OCI-LY1 (cell line): ENCODE results near the gene TAB3.

Source experiments
- H2AFZ ChIP-seq: fragments of 200-600 bp; sonication (generic), shearing (Covaris generic); 2 replicates; pipeline ENCODE4 v1.6.0; 2014; ENCODE audit warnings: antibody characterized with exemption, mild to moderate bottlenecking, low read length
- H3F3A ChIP-seq: fragments of 200-600 bp; sonication (generic), shearing (Covaris generic); 2 replicates; pipeline ENCODE4 v1.6.0; 2014; ENCODE audit warnings: mild to moderate bottlenecking, antibody characterized with exemption, low read length, moderate library complexity; ENCODE audit not compliant: insufficient read depth
- H3K27ac ChIP-seq: fragments of 200-600 bp; sonication (generic); 2 replicates; pipeline ENCODE4 v1.5.1; 2014; ENCODE audit warnings: low read length, mixed run types, mild to moderate bottlenecking, low read depth; ENCODE audit not compliant: poor library complexity, severe bottlenecking
- H3K27me3 ChIP-seq: fragments of 200-600 bp; sonication (generic); 2 replicates; pipeline ENCODE4 v1.6.0; 2014; ENCODE audit warnings: antibody characterized with exemption, mild to moderate bottlenecking, low read length, moderate library complexity; ENCODE audit not compliant: insufficient read depth
- H3K36me3 ChIP-seq: fragments of 200-600 bp; sonication (generic); 2 replicates; pipeline ENCODE4 v1.6.1; 2014; ENCODE audit warnings: mild to moderate bottlenecking, antibody characterized with exemption, low read length, moderate library complexity, mixed read lengths; ENCODE audit not compliant: insufficient read depth
- H3K4me1 ChIP-seq: fragments of 200-600 bp; sonication (generic); 2 replicates; pipeline ENCODE4 v1.5.1; 2014; ENCODE audit warnings: mild to moderate bottlenecking, low read length, moderate library complexity; ENCODE audit not compliant: insufficient read depth, severe bottlenecking
- H3K4me2 ChIP-seq: fragments of 200-600 bp; sonication (generic), shearing (Covaris generic); 2 replicates; pipeline ENCODE4 v1.6.1; 2014; ENCODE audit warnings: low read length
- H3K4me3 ChIP-seq: fragments of 200-600 bp; sonication (generic); 2 replicates; pipeline ENCODE4 v1.5.1; 2014; ENCODE audit warnings: low read length, low read depth, mild to moderate bottlenecking, mixed read lengths; ENCODE audit not compliant: poor library complexity, severe bottlenecking
- H3K79me2 ChIP-seq: fragments of 200-600 bp; shearing (Covaris generic); 2 replicates; pipeline ENCODE4 v1.6.1; 2016; ENCODE audit warnings: mixed run types, low read length, mixed read lengths; ENCODE audit not compliant: insufficient read depth
- H3K9ac ChIP-seq: fragments of 200-600 bp; sonication (generic), shearing (Covaris generic); 2 replicates; pipeline ENCODE4 v1.6.1; 2014; ENCODE audit warnings: mild to moderate bottlenecking, low read length, mixed read lengths
- H3K9me2 ChIP-seq: fragments of 200-600 bp; sonication (generic), shearing (Covaris generic); 2 replicates; pipeline ENCODE4 v1.6.1; 2014; ENCODE audit warnings: low read depth, mild to moderate bottlenecking, low read length, mixed read lengths
- H3K9me3 ChIP-seq: fragments of 200-600 bp; shearing (Covaris generic); 2 replicates; pipeline ENCODE4 v1.6.1; 2014; ENCODE audit warnings: low read length, mixed read lengths
- H4K20me1 ChIP-seq: fragments of 200-600 bp; sonication (generic), shearing (Covaris generic); 2 replicates; pipeline ENCODE4 v1.6.0; 2016; ENCODE audit warnings: mild to moderate bottlenecking, low read length; ENCODE audit not compliant: insufficient read depth
- CTCF ChIP-seq: fragments of 200-600 bp; sonication (generic), shearing (Covaris generic); IDR thresholded peaks from 2 replicates; pipeline ENCODE4 v1.5.1; 2017; ENCODE audit warnings: mild to moderate bottlenecking, antibody characterized with exemption, low read length, moderate library complexity, mixed read lengths
- EZH2 ChIP-seq: fragments of 200-600 bp; sonication (generic), shearing (Covaris generic); IDR thresholded peaks from 2 replicates; pipeline ENCODE4 v1.8.0; 2017; ENCODE audit warnings: borderline replicate concordance, mixed run types, mild to moderate bottlenecking, antibody characterized with exemption, low read length, moderate library complexity, mixed read lengths

The TAB3 gene

GRCh38 chrX:30795981-30796958, 92.8 kb downstream of the TAB3 start:
- Histone ChIP-seq H3K4me3 (no peak overlapping the region), H3F3A (no peaks in the 10 kb centered on the region), H3K79me2 (no peaks in the 10 kb centered on the region), H3K4me1 (no peaks in the 10 kb centered on the region), H3K9me3 (no peaks in the 10 kb centered on the region), H3K9ac (no peak overlapping the region), H3K9me2 (no peaks in the 10 kb centered on the region), H3K36me3 (no peaks in the 10 kb centered on the region), H2AFZ (no peak overlapping the region), H3K27ac (no peak overlapping the region), H3K27me3 (no peaks in the 10 kb centered on the region), H4K20me1 (no peaks in the 10 kb centered on the region), H3K4me2 (no peak overlapping the region)
- TF ChIP-seq CTCF, result no peak
- TF ChIP-seq EZH2, result no peak

DNA sequence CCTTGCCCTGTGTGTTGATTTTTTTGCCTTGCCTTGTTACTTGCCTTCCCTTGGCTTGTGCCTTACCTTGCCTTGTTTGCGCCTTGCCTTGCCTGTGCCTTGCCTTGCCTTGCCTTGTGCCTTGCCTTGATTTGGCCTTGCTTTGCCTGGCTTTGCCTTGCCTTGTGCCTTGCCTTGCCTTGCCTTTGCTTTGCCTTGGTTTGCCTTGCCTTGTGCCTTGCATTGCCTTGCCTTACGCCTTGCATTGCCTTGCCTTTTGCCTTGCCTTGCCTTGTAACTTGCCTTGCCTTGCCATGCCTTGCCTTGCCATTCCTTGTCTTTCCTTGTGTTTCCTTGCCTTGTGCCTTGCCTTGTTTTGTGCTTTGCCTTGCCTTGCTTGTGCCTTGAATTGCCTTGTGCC, 94.6 kb downstream of the TAB3 start:
- no peak overlapping the region for H3K4me3 ChIP-seq
- no peak overlapping the region for H2AFZ ChIP-seq
- H3K27me3 ChIP-seq, result no peaks in the 10 kb centered on the region
- H3K4me1 ChIP-seq, result no peaks in the 10 kb centered on the region
- H3K36me3 ChIP-seq, result no peaks in the 10 kb centered on the region
- H3K27ac ChIP-seq, result no peak overlapping the region
- H3K9ac ChIP-seq, result no peak overlapping the region
- H3K79me2 ChIP-seq, result no peaks in the 10 kb centered on the region
- no peak for TF ChIP-seq EZH2
- TF ChIP-seq CTCF, result no peak
- no peak overlapping the region for H3K4me2 ChIP-seq
- H3K9me3 ChIP-seq, result no peaks in the 10 kb centered on the region
- no peaks in the 10 kb centered on the region for H4K20me1 ChIP-seq
- H3K9me2 ChIP-seq, result no peaks in the 10 kb centered on the region
- H3F3A ChIP-seq, result no peaks in the 10 kb centered on the region

DNA sequence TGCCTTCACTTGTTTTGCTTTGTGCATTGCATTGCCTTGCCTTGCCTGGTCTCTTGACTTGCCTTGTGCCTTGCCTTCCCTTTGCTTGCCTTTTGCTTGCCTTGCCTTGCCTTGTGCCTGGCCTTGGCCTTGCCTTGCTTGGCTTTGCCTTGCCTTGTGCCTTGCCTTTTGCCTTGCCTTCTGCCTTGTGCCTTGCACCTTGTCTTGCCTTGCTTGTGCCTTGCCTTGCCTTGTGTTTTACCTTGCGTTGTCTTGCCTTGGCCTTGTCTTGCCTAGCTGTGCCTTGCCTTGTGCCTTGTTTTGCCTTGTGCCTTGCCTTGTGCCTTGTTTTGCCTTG, 95.3 kb downstream of the TAB3 start:
- Histone ChIP-seq H3K9ac (no peak overlapping the region), H3K4me2 (no peak overlapping the region), H3K27ac (no peak overlapping the region), H3K4me1 (no peaks in the 10 kb centered on the region), H3K4me3 (no peak overlapping the region), H3K27me3 (no peaks in the 10 kb centered on the region), H3K9me3 (no peaks in the 10 kb centered on the region), H3F3A (no peaks in the 10 kb centered on the region), H2AFZ (no peak overlapping the region), H3K36me3 (no peaks in the 10 kb centered on the region), H3K9me2 (no peaks in the 10 kb centered on the region), H4K20me1 (no peaks in the 10 kb centered on the region), H3K79me2 (no peaks in the 10 kb centered on the region)
- no peak for TF ChIP-seq EZH2
- TF ChIP-seq CTCF, result no peak
